IMR-90 (cell line): ENCODE results near the gene SCN4A. TPM values are rescaled to one million over a fixed set of nuclear protein-coding genes. Genes with fewer than 3 reads are reported as not detected.

ENCODE experiments used
- ATAC-seq: fragments of 200-7000 bp; cut with Tn5 transposase; 2 replicates; pipeline ENCODE4 v1.9.1; 2020; ENCODE audit warnings: low read depth, mild to moderate bottlenecking, moderate library complexity
- BruUV-seq: library from RNA; stranded (reverse); fragments of 400-500 nt; replicated peaks from 2 replicates; lab custom pipeline; 2021; lab: Mats Ljungman, UMichigan
- CTCF ChIA-PET: fragments of 300-600 bp; formaldehyde crosslinking; extraction: SDS; loops from one replicate; lab custom pipeline; 2021; ENCODE audit warnings: antibody characterized with exemption; lab: Yijun Ruan, JAX
- POLR2A ChIA-PET: fragments of 300-600 bp; sonication (Branson Sonifier 250); formaldehyde crosslinking; loops from one replicate; lab custom pipeline; 2022; ENCODE audit warnings: antibody characterized with exemption; ENCODE audit not compliant: unreplicated experiment; lab: Charles Lee
- DNase-seq: peaks from one replicate; pipeline ENCODE4 v3.0.0; 2013
- H2AFZ ChIP-seq: replicated peaks from 2 replicates; pipeline ENCODE3; 2013; ENCODE audit warnings: low read length, mild to moderate bottlenecking; ENCODE audit not compliant: poor library complexity
- H2AK5ac ChIP-seq: 2 replicates; pipeline ENCODE4 v1.6.1; 2013; ENCODE audit warnings: low read depth, low read length, inconsistent platforms
- H2AK9ac ChIP-seq: replicated peaks from 2 replicates; pipeline ENCODE3; 2013; ENCODE audit warnings: mild to moderate bottlenecking, low read depth, low read length, moderate library complexity; ENCODE audit not compliant: poor library complexity
- H2BK120ac ChIP-seq: 2 replicates; pipeline ENCODE4 v1.6.1; 2013; ENCODE audit warnings: low read depth, low read length, inconsistent platforms
- H2BK15ac ChIP-seq: 3 replicates; pipeline ENCODE4 v1.6.1; 2013; ENCODE audit warnings: low read depth, low read length, inconsistent platforms
- H2BK20ac ChIP-seq: 2 replicates; pipeline ENCODE4 v1.6.1; 2013; ENCODE audit warnings: low read depth, mild to moderate bottlenecking, inconsistent platforms, low read length, moderate library complexity
- H2BK5ac ChIP-seq: 2 replicates; pipeline ENCODE4 v1.6.1; 2013; ENCODE audit warnings: mild to moderate bottlenecking, low read depth, low read length, inconsistent platforms; ENCODE audit not compliant: poor library complexity, severe bottlenecking
- H3K14ac ChIP-seq: replicated peaks from 2 replicates; pipeline ENCODE4 v1.6.1; 2013; ENCODE audit warnings: low read depth, low read length, inconsistent platforms
- H3K18ac ChIP-seq: 2 replicates; pipeline ENCODE4 v1.6.1; 2013; ENCODE audit warnings: low read depth, low read length, control low read depth
- H3K23ac ChIP-seq: 2 replicates; pipeline ENCODE4 v1.6.1; 2013; ENCODE audit warnings: low read depth, low read length, inconsistent platforms
- H3K27ac ChIP-seq: 2 replicates; pipeline ENCODE4 v1.5.1; 2013; ENCODE audit warnings: mild to moderate bottlenecking, control low read depth, low read length; ENCODE audit not compliant: insufficient read depth
- H3K27me3 ChIP-seq: 2 replicates; pipeline ENCODE4 v1.6.1; 2013; ENCODE audit warnings: low read length; ENCODE audit not compliant: control insufficient read depth, insufficient read depth
- H3K36me3 ChIP-seq: 2 replicates; pipeline ENCODE4 v1.6.1; 2013; ENCODE audit warnings: low read length, mixed read lengths; ENCODE audit not compliant: control insufficient read depth, insufficient read depth
- H3K4ac ChIP-seq: 2 replicates; pipeline ENCODE4 v1.6.1; 2013; ENCODE audit warnings: low read depth, low read length, inconsistent platforms
- H3K4me1 ChIP-seq: 2 replicates; pipeline ENCODE4 v1.6.1; 2013; ENCODE audit warnings: low read length, mixed read lengths; ENCODE audit not compliant: control insufficient read depth, insufficient read depth
- H3K4me2 ChIP-seq: 2 replicates; pipeline ENCODE4 v1.6.1; 2013; ENCODE audit warnings: low read depth, mild to moderate bottlenecking, control low read depth, low read length, moderate library complexity
- H3K4me3 ChIP-seq: 2 replicates; pipeline ENCODE4 v1.5.1; 2013; ENCODE audit warnings: low read depth, mild to moderate bottlenecking, control low read depth, low read length, moderate library complexity; ENCODE audit not compliant: insufficient read depth
- H3K56ac ChIP-seq: 2 replicates; pipeline ENCODE4 v1.6.1; 2013; ENCODE audit warnings: low read length, inconsistent platforms; ENCODE audit not compliant: insufficient read depth; ENCODE audit errors: extremely low read depth
- H3K79me1 ChIP-seq, 2 experiments: 2 replicates each; pipeline ENCODE4 v1.6.1; 2013; ENCODE audit warnings: low read length in 2 of 2, inconsistent platforms in 1 of 2, low read depth in 1 of 2
- H3K9ac ChIP-seq: 2 replicates; pipeline ENCODE4 v1.6.1; 2013; ENCODE audit warnings: low read depth, low read length, control low read depth
- H3K9me1 ChIP-seq: 2 replicates; pipeline ENCODE4 v1.6.1; 2013; ENCODE audit warnings: low read length, inconsistent platforms; ENCODE audit not compliant: insufficient read depth
- H3K9me3 ChIP-seq: 2 replicates; pipeline ENCODE4 v1.6.1; 2013; ENCODE audit warnings: low read length; ENCODE audit not compliant: control insufficient read depth, insufficient read depth
- H4K20me1 ChIP-seq: 2 replicates; pipeline ENCODE4 v1.6.1; 2013; ENCODE audit warnings: low read length, inconsistent platforms; ENCODE audit not compliant: insufficient read depth
- H4K5ac ChIP-seq: 2 replicates; pipeline ENCODE4 v1.6.1; 2013; ENCODE audit warnings: mild to moderate bottlenecking, low read depth, low read length, control low read depth
- H4K8ac ChIP-seq, 2 experiments: 2 replicates each; pipeline ENCODE4 v1.6.1; 2013; ENCODE audit warnings: low read depth in 2 of 2, low read length in 2 of 2, control low read depth in 1 of 2, inconsistent platforms in 1 of 2
- H4K91ac ChIP-seq: 2 replicates; pipeline ENCODE4 v1.6.1; 2013; ENCODE audit warnings: low read depth, low read length, inconsistent platforms; ENCODE audit not compliant: insufficient read depth
- BHLHE40 ChIP-seq: fragments of 150-350 bp; IDR thresholded peaks from 2 replicates; pipeline ENCODE4 v1.6.1; 2016; ENCODE audit warnings: mild to moderate bottlenecking, low read depth, low read length
- CEBPB ChIP-seq: IDR thresholded peaks from 2 replicates; pipeline ENCODE4 v1.6.1; 2012; ENCODE audit warnings: low read depth, low read length, improper control_type of control experiment
- FOS ChIP-seq: fragments of 150-350 bp; IDR thresholded peaks from 2 replicates; pipeline ENCODE4 v1.6.1; 2016; ENCODE audit warnings: low read depth, low read length
- MAZ ChIP-seq: IDR thresholded peaks from 2 replicates; pipeline ENCODE4 v1.6.1; 2012; ENCODE audit warnings: low read depth, mild to moderate bottlenecking, low read length, improper control_type of control experiment, moderate library complexity, borderline replicate concordance
- MXI1 ChIP-seq: IDR thresholded peaks from 2 replicates; pipeline ENCODE4 v1.6.1; 2012; ENCODE audit warnings: low read depth, mild to moderate bottlenecking, low read length, moderate library complexity, borderline replicate concordance
- NFE2L2 ChIP-seq: fragments of 150-350 bp; IDR thresholded peaks from 2 replicates; pipeline ENCODE4 v1.6.1; 2016; ENCODE audit warnings: low read depth, mild to moderate bottlenecking, low read length
- POLR2A ChIP-seq: IDR thresholded peaks from 2 replicates; pipeline ENCODE4 v1.6.1; 2012; ENCODE audit warnings: mild to moderate bottlenecking, low read depth, low read length
- RAD21 ChIP-seq: IDR thresholded peaks from 2 replicates; pipeline ENCODE4 v1.6.1; 2012; ENCODE audit warnings: low read length, improper control_type of control experiment
- RCOR1 ChIP-seq: IDR thresholded peaks from 2 replicates; pipeline ENCODE4 v1.6.1; 2012; ENCODE audit warnings: mild to moderate bottlenecking, low read length, improper control_type of control experiment; ENCODE audit not compliant: insufficient replicate concordance
- RFX5 ChIP-seq: IDR thresholded peaks from 2 replicates; pipeline ENCODE4 v1.8.0; 2012; ENCODE audit warnings: low read depth, mild to moderate bottlenecking, low read length, moderate library complexity
- SMC3 ChIP-seq: fragments of 150-350 bp; IDR thresholded peaks from 2 replicates; pipeline ENCODE4 v1.6.1; 2016; ENCODE audit warnings: low read depth, mild to moderate bottlenecking, antibody characterized with exemption, low read length, moderate library complexity
- WGBS, 2 experiments: methylation state at CpG; one replicate each; pipeline versions ENCODE4 v1.1.5 to v1.1.7; 2013; ENCODE audit warnings: missing lambda C conversion rate in 2 of 2; ENCODE audit not compliant: insufficient read length in 1 of 2; ENCODE audit errors: extremely low coverage in 2 of 2; 5-methylcytosine and 5-hydroxymethylcytosine counted together
- dilution Hi-C: fragments of 300-500 bp; cut with HindIII; formaldehyde crosslinking; loops from one replicate; pipeline ENCODE4 v1.14.3; 2018; ENCODE audit warnings: low sequenced_read_pairs; ENCODE audit not compliant: unreplicated experiment
- in situ Hi-C: fragments of 300-500 bp; cut with MboI; formaldehyde crosslinking; loops from 3 replicates; pipeline ENCODE4 v1.14.3; 2019; ENCODE audit warnings: low sequenced_read_pairs, inconsistent platforms, mixed read lengths
- intact Hi-C: fragments of 100-400 bp; cut with micrococcal nuclease; formaldehyde crosslinking; loops from 2 replicates; pipeline ENCODE4 v1.10.0; 2022
- polyA plus RNA-seq, 3 experiments: library from polyadenylated mRNA; depleted of rRNA; stranded (reverse); fragments of >200 nt; gene quantifications; 2 replicates each; pipeline ENCODE4 v1.2.3, GENCODE V29; 2012; ENCODE audit warnings: low replicate concordance in 1 of 3
- total RNA-seq: library from RNA; depleted of rRNA; stranded (reverse); fragments of >200 nt; gene quantifications from 2 replicates; pipeline ENCODE4 v1.2.3, GENCODE V29; 2012
- TF ChIP-seq, protein P1 (sequence below): fragments of 150-350 bp; IDR thresholded peaks from 2 replicates; pipeline ENCODE4 v1.6.1; 2017; ENCODE audit warnings: mild to moderate bottlenecking, antibody characterized with exemption, low read length, low read depth
- TF ChIP-seq, protein P2 (sequence below): conservative IDR thresholded peaks from 2 replicates; pipeline ENCODE4 v1.5.1; 2012; ENCODE audit warnings: mild to moderate bottlenecking, low read depth, low read length, improper control_type of control experiment
- TF ChIP-seq, protein P3 (sequence below): fragments of 150-350 bp; IDR thresholded peaks from 2 replicates; pipeline ENCODE4 v1.6.1; 2016; ENCODE audit warnings: low read depth, mild to moderate bottlenecking, low read length, moderate library complexity, borderline replicate concordance

Gene SCN4A
- total and polyA plus RNA-seq, 2 of the 4 experiments (the other 2 are of a cell fraction): not detected

DNA sequence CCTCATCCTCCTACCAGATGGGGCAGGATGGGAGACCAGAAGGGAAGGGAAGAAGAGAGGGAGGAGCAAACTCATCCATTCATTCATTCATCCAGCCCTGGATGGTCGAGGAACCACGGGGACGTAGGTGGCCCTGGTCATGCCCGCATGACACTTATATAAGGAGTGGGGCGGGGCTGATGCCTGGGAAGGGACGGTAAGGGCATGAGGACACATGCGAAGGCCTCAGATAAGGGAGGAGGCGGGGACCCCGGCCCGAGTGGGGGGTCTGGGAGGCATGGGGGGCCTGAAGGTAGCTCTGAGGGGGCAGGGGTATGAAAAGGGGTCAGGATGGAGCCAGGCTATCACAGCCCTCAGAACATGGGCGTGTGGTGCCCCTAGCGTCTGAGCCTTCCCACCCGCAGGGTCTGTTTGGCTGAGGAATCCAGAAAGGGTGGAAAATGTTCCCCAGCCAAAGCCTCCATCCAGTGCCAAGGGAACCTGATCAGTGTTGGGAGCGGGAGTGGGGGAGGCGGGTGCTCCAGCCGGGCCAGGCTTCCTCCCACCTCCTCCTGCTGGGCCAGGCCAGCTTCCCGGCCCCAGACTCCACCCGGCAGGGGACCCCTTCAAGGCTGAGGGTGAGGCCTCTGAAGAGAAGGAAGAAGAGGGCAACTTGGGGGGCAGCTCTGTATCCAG is 23.0 kb downstream of the SCN4A start (continued):
- no peak for TF ChIP-seq CEBPB

DNA sequence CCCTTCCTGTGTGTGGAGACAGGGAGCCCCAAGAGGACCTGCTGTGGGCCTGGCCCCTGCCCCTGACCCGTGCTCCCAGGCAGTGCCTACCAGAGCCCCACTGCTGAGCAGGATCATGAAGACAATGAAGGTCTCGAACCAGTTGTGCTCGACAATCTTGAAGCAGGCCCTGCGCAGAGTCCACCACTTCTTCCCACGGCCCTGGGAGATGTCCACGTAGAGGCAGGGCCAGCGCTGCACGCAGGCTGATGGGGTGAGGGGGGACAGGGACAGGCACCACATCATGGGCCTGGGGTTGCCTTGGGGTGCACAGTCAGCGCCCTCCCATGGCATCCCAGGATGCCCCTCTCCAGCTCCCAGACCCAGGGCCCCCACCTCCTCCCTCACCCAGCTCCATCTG is 24.2 kb downstream of the SCN4A start:
- no TSS peak for BruUV-seq
- no peak overlapping the region for H2AFZ ChIP-seq
- no peaks in the 10 kb centered on the region for H3K36me3 ChIP-seq
- in situ Hi-C loops: no loop called here
- H4K20me1 ChIP-seq: no peaks in the 10 kb centered on the region
- no peak overlapping the region for H2BK5ac ChIP-seq
- H2BK15ac ChIP-seq: no peak overlapping the region
- H4K91ac ChIP-seq: no peak overlapping the region
- WGBS, 2 experiments: 82% methylated on average over 6 of the region's 9 CpGs; no CpG with 5 or more reads in 1 of the 2 experiments
- H4K8ac ChIP-seq: no peak overlapping the region
- dilution Hi-C loops: no loop called here
- ChIA-PET CTCF (no interaction called here), POLR2A (no interaction called here)
- no peak overlapping the region for H3K4me3 ChIP-seq
- no peaks in the 10 kb centered on the region for H3K9me1 ChIP-seq
- no peak overlapping the region for H4K5ac ChIP-seq
- no peak overlapping the region for H3K9ac ChIP-seq
- no peak overlapping the region for H3K23ac ChIP-seq
- H3K14ac ChIP-seq: no peak overlapping the region
- H3K79me1 ChIP-seq: no peaks in the 10 kb centered on the region
- no peak overlapping the region for H2BK120ac ChIP-seq
- no peak overlapping the region for H3K56ac ChIP-seq
- DNase-seq (no peak), ATAC-seq (no peak)
- no peak overlapping the region for H3K18ac ChIP-seq
- H3K27ac ChIP-seq: no peak overlapping the region
- no peaks in the 10 kb centered on the region for H3K9me3 ChIP-seq
- H3K4ac ChIP-seq: no peak overlapping the region
- intact Hi-C loops: no loop called here
- H2AK5ac ChIP-seq: no peak overlapping the region
- H3K4me2 ChIP-seq: no peak overlapping the region
- H3K27me3 ChIP-seq: peaks cover 22% of the 10 kb centered on the region
- H2BK20ac ChIP-seq: no peak overlapping the region
- no peaks in the 10 kb centered on the region for H3K4me1 ChIP-seq
- TF ChIP-seq, protein P1, sequence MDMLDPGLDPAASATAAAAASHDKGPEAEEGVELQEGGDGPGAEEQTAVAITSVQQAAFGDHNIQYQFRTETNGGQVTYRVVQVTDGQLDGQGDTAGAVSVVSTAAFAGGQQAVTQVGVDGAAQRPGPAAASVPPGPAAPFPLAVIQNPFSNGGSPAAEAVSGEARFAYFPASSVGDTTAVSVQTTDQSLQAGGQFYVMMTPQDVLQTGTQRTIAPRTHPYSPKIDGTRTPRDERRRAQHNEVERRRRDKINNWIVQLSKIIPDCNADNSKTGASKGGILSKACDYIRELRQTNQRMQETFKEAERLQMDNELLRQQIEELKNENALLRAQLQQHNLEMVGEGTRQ: no peak
- no peak for TF ChIP-seq MAZ
- TF ChIP-seq RFX5: no peak
- no peak for TF ChIP-seq MXI1
- TF ChIP-seq NFE2L2: no peak
- no peak for TF ChIP-seq FOS
- TF ChIP-seq, protein P2, sequence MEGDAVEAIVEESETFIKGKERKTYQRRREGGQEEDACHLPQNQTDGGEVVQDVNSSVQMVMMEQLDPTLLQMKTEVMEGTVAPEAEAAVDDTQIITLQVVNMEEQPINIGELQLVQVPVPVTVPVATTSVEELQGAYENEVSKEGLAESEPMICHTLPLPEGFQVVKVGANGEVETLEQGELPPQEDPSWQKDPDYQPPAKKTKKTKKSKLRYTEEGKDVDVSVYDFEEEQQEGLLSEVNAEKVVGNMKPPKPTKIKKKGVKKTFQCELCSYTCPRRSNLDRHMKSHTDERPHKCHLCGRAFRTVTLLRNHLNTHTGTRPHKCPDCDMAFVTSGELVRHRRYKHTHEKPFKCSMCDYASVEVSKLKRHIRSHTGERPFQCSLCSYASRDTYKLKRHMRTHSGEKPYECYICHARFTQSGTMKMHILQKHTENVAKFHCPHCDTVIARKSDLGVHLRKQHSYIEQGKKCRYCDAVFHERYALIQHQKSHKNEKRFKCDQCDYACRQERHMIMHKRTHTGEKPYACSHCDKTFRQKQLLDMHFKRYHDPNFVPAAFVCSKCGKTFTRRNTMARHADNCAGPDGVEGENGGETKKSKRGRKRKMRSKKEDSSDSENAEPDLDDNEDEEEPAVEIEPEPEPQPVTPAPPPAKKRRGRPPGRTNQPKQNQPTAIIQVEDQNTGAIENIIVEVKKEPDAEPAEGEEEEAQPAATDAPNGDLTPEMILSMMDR: no peak
- no peak for TF ChIP-seq BHLHE40
- TF ChIP-seq CEBPB: no peak
- TF ChIP-seq, protein P3, sequence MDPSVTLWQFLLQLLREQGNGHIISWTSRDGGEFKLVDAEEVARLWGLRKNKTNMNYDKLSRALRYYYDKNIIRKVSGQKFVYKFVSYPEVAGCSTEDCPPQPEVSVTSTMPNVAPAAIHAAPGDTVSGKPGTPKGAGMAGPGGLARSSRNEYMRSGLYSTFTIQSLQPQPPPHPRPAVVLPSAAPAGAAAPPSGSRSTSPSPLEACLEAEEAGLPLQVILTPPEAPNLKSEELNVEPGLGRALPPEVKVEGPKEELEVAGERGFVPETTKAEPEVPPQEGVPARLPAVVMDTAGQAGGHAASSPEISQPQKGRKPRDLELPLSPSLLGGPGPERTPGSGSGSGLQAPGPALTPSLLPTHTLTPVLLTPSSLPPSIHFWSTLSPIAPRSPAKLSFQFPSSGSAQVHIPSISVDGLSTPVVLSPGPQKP: no peak
- TF ChIP-seq POLR2A: no peak
- TF ChIP-seq SMC3: no peak
- no peak for TF ChIP-seq RCOR1
- TF ChIP-seq RAD21: no peak
- H2AK9ac ChIP-seq: no peak overlapping the region
